Fibroblast of mammary gland (primary cell): ENCODE data around the gene MYH8.

Experiments used
- DNase-seq: peaks from one replicate; pipeline ENCODE4 v3.0.0-alpha.2; 2010; ENCODE audit warnings: low read depth
- H3K4me3 ChIP-seq: 2 replicates; pipeline ENCODE4 v1.5.1; 2011; ENCODE audit warnings: low read depth, mild to moderate bottlenecking, low read length, moderate library complexity; ENCODE audit not compliant: control insufficient read depth
- CTCF ChIP-seq: conservative IDR thresholded peaks from 2 replicates; pipeline ENCODE4 v1.5.1; 2011; ENCODE audit warnings: low read depth, low read length, inconsistent platforms; ENCODE audit not compliant: control insufficient read depth, insufficient read depth

Gene MYH8

GRCh38 chr17:10420811-10421210 is 939 bp downstream of the MYH8 start:
- no peak for DNase-seq
- TF ChIP-seq CTCF: no peak
- H3K4me3 ChIP-seq: no peak overlapping the region

DNA sequence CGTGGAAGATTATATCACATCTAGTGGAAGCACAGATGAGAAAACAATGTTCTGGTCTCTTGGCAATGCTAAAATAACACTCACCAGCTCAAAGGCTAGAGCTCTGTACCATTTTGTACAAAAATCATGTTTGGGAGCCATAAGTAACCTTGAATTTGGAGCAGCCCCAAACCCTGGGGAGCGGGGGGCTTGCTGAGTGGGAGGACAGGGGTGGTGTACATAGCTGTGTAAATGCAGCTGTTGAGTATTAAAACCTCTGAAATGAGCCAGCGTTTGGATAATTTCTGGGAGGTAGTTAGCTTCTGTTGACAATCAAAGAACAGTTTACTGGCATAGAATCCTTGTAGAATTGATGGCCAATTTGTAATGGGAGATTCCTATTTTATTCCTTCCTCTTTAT is 4.3 kb downstream of the MYH8 start:
- no peak for DNase-seq
- no peak for TF ChIP-seq CTCF
- H3K4me3 ChIP-seq: no peak overlapping the region

GRCh38 chr17:10415161-10415560 is 6.6 kb downstream of the MYH8 start:
- H3K4me3 ChIP-seq: no peak overlapping the region
- DNase-seq: no peak
- no peak for TF ChIP-seq CTCF

DNA sequence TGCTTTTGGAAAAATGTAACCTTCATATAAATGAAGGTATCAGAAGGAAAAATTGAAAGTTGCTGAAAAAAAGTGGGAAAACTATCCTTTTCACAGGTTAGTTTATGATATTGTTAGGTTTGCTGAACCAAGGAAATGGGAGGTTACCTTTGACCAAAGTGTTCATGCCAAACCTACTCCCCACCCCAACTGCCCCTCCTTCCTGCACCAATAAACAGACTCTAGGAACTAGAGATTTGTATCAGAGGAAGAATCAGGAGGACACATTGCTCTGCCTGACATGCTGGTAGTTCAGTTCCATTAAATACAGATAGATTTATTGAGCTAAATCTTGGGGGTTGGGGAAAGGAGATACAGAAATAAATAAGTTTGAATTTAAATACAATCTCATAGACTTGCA is 18.2 kb downstream of the MYH8 start:
- no peak for TF ChIP-seq CTCF
- H3K4me3 ChIP-seq: no peak overlapping the region
- no peak for DNase-seq

DNA sequence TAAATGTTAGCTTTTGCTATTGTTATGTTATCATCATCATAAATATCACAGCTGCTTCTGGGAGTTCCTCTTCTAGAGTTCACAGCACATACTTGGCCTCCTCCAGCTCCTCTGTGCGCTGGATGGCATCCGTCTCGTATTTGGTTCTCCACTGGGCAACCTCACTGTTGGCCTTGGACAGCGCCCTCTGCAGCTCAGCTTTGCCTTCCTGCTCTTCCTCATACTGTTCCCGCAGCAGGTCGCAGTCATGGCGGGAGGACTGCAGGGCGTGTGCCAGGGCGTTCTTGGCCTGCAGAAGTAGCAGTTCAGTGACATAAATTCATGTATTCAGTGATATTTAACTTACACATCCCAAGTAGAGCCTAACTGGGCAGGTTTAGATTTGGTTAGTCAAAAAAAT is 23.4 kb downstream of the MYH8 start:
- no peak for DNase-seq
- no peak for TF ChIP-seq CTCF
- H3K4me3 ChIP-seq: no peak overlapping the region

DNA sequence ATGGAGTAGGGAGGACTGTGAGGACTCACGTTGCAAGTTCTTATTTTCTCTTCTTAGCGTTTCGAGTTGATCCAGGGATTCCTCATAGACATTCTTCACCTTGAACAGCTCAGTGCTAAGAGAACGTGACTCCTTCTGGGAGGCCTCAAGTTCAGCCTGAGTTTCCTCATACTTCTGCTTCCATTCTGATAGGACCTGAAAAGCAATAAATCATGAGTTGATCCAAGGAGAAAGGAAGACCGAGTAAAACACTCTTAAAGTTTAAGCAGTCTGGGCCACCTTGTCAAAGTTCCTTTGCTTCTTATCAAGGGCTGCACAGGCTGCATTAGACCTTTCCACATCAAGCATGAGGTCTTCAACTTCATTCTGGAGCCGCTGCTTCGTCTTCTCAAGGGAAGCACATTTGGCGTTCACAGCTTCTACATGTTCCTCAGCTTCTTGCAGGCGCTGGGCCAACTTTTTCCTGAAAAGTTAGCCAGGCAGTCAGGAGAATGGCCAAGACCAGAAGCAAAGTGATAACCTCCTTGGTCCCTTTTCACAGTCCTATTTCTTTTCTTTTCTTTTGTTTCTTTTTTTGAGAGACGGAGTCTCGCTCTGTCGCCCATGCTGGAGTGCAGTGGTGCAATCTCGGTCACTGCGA is 25.1 kb downstream of the MYH8 start:
- no peak overlapping the region for H3K4me3 ChIP-seq
- no peak for DNase-seq
- no peak for TF ChIP-seq CTCF

- no peak overlapping the region for H3K4me3 ChIP-seq
- no peak for TF ChIP-seq CTCF
- DNase-seq: peak; percentile 26
Measured at GRCh38 chr17:10394201-10394887, 27.4 kb downstream of the MYH8 start.
